Measurements from ENCODE around the gene SARS1.

- TF ChIP-seq CTCF (conservative IDR thresholded peaks at IDR 0.05; ENCODE audit: low read length) (no peak), EZH2phosphoT487 (IDR thresholded peaks at IDR 0.05; ENCODE audit: borderline replicate concordance, low read depth, low read length) (no peak)
Measured at GRCh38 chr1:109241344-109241743, 27.6 kb downstream of the SARS1 start.
